HEK293 (cell line): Measurements from ENCODE around the gene ARID4A.

Source experiments
- GLIS2 ChIP-seq: fragments of 450-650 bp; formaldehyde crosslinking; IDR thresholded peaks from 2 replicates; pipeline ENCODE4 v1.5.1; 2016; ENCODE audit warnings: missing biosample characterization, missing genetic modification characterization
- YY1 ChIP-seq: fragments of 450-650 bp; formaldehyde crosslinking; IDR thresholded peaks from 2 replicates; pipeline ENCODE4 v1.5.1; 2018; ENCODE audit warnings: missing biosample characterization, missing genetic modification characterization
- ZBTB1 ChIP-seq: fragments of 450-650 bp; formaldehyde crosslinking; IDR thresholded peaks from 2 replicates; pipeline ENCODE4 v1.5.1; 2016; ENCODE audit warnings: missing biosample characterization, missing genetic modification characterization
- ZEB2 ChIP-seq: fragments of 450-650 bp; formaldehyde crosslinking; IDR thresholded peaks from 2 replicates; pipeline ENCODE4 v1.5.1; 2016; ENCODE audit warnings: missing biosample characterization, missing genetic modification characterization
- ZNF114 ChIP-seq: fragments of 450-650 bp; formaldehyde crosslinking; IDR thresholded peaks from 2 replicates; pipeline ENCODE4 v1.5.0; 2017; ENCODE audit warnings: missing biosample characterization, missing genetic modification characterization
- ZNF274 ChIP-seq, 2 experiments: fragments of 200-500 bp in 1 of 2; fragments of 450-650 bp in 1 of 2; sonication (Bioruptor generic) in 1 of 2; formaldehyde crosslinking in 1 of 2; IDR thresholded peaks; 2 replicates each; pipeline versions ENCODE4 v1.5.1 to v1.6.1; 2014 to 2016; ENCODE audit warnings: borderline replicate concordance in 1 of 2, inconsistent platforms in 1 of 2, low read length in 1 of 2, missing biosample characterization in 1 of 2, missing genetic modification characterization in 1 of 2
- ZNF335 ChIP-seq: fragments of 450-650 bp; formaldehyde crosslinking; conservative IDR thresholded peaks from 2 replicates; pipeline ENCODE4 v1.5.1; 2016; ENCODE audit warnings: missing biosample characterization, missing genetic modification characterization
- ZNF473 ChIP-seq: fragments of 450-650 bp; formaldehyde crosslinking; IDR thresholded peaks from 2 replicates; pipeline ENCODE4 v1.5.1; 2017; ENCODE audit warnings: missing biosample characterization, missing genetic modification characterization
- ZSCAN23 ChIP-seq: fragments of 450-650 bp; formaldehyde crosslinking; IDR thresholded peaks from 2 replicates; pipeline ENCODE4 v1.5.1; 2016; ENCODE audit warnings: missing biosample characterization, missing genetic modification characterization
- TF ChIP-seq, protein P1 (sequence below): fragments of 450-650 bp; formaldehyde crosslinking; IDR thresholded peaks from 2 replicates; pipeline ENCODE4 v1.5.1; 2016; ENCODE audit warnings: missing biosample characterization, missing genetic modification characterization
- TF ChIP-seq, protein P2 (sequence below): IDR thresholded peaks from 2 replicates; pipeline ENCODE4 v1.6.1; 2011; ENCODE audit warnings: mild to moderate bottlenecking, low read depth, low read length, borderline replicate concordance
- TF ChIP-seq, protein P3 (sequence below): fragments of 450-650 bp; IDR thresholded peaks from 2 replicates; pipeline ENCODE4 v1.5.1; 2018; ENCODE audit warnings: missing biosample characterization, missing genetic modification characterization
- TF ChIP-seq, protein P4 (sequence below): fragments of 450-650 bp; formaldehyde crosslinking; IDR thresholded peaks from 2 replicates; pipeline ENCODE4 v1.5.1; 2016; ENCODE audit warnings: missing biosample characterization, missing genetic modification characterization

DNA sequence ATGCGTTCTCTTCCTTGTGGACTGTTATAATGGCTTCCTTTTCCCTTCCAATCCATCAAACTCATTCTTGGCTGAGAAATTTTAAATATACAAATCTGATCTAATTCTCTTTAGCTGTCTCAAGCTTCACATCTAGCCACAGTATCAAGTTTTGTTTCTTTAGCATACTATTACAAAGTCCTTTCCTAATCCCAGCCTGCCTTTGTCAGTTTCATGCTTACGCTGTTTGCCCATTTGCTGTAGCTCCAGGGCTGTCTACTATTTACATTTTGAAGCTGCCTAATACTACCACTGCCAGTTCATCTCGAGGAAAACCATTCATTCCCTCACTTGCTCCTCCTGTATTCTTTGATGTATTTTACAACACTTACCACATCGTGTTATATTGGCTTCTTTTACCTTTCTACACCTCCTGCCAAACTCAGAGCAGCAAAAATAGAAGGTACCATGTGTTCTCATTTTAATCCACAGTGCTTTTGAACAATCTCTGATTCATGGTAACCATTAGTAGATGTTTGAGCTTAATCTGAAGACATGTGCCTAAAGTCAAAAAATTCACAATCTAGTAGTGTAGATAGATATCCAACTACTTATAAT is 42.9 kb downstream of the ARID4A start:
- TF ChIP-seq, protein P1, sequence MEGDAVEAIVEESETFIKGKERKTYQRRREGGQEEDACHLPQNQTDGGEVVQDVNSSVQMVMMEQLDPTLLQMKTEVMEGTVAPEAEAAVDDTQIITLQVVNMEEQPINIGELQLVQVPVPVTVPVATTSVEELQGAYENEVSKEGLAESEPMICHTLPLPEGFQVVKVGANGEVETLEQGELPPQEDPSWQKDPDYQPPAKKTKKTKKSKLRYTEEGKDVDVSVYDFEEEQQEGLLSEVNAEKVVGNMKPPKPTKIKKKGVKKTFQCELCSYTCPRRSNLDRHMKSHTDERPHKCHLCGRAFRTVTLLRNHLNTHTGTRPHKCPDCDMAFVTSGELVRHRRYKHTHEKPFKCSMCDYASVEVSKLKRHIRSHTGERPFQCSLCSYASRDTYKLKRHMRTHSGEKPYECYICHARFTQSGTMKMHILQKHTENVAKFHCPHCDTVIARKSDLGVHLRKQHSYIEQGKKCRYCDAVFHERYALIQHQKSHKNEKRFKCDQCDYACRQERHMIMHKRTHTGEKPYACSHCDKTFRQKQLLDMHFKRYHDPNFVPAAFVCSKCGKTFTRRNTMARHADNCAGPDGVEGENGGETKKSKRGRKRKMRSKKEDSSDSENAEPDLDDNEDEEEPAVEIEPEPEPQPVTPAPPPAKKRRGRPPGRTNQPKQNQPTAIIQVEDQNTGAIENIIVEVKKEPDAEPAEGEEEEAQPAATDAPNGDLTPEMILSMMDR (tag by site-specific recombination), result no peak
- TF ChIP-seq ZNF114, result no peak
- TF ChIP-seq ZNF335, result no peak
- TF ChIP-seq ZNF274 (IDR thresholded peaks at IDR 0.05; ENCODE audit: low read length), result no peak
- TF ChIP-seq ZNF274 (tag by site-specific recombination; IDR thresholded peaks at IDR 0.05; ENCODE audit: borderline replicate concordance), result no peak
- no peak for TF ChIP-seq ZSCAN23 (tag by site-specific recombination)
- no peak for TF ChIP-seq YY1 (tag by site-specific recombination)
- TF ChIP-seq ZBTB1 (tag by site-specific recombination), result no peak
- TF ChIP-seq, protein P2, sequence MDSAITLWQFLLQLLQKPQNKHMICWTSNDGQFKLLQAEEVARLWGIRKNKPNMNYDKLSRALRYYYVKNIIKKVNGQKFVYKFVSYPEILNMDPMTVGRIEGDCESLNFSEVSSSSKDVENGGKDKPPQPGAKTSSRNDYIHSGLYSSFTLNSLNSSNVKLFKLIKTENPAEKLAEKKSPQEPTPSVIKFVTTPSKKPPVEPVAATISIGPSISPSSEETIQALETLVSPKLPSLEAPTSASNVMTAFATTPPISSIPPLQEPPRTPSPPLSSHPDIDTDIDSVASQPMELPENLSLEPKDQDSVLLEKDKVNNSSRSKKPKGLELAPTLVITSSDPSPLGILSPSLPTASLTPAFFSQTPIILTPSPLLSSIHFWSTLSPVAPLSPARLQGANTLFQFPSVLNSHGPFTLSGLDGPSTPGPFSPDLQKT, result no peak
- TF ChIP-seq, protein P3, sequence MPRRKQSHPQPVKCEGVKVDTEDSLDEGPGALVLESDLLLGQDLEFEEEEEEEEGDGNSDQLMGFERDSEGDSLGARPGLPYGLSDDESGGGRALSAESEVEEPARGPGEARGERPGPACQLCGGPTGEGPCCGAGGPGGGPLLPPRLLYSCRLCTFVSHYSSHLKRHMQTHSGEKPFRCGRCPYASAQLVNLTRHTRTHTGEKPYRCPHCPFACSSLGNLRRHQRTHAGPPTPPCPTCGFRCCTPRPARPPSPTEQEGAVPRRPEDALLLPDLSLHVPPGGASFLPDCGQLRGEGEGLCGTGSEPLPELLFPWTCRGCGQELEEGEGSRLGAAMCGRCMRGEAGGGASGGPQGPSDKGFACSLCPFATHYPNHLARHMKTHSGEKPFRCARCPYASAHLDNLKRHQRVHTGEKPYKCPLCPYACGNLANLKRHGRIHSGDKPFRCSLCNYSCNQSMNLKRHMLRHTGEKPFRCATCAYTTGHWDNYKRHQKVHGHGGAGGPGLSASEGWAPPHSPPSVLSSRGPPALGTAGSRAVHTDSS (tag by site-specific recombination), result no peak
- TF ChIP-seq ZEB2 (tag by site-specific recombination), result no peak
- TF ChIP-seq, protein P4, sequence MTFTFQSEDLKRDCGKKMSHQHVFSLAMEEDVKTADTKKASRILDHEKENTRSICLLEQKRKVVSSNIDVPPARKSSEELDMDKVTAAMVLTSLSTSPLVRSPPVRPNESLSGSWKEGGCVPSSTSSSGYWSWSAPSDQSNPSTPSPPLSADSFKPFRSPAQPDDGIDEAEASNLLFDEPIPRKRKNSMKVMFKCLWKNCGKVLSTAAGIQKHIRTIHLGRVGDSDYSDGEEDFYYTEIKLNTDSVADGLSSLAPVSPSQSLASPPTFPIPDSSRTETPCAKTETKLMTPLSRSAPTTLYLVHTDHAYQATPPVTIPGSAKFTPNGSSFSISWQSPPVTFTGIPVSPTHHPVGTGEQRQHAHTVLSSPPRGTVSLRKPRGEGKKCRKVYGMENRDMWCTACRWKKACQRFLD (tag by site-specific recombination), result no peak
- TF ChIP-seq GLIS2 (tag by site-specific recombination), result no peak
- no peak for TF ChIP-seq ZNF473 (tag by site-specific recombination)
